HG03571 (cell line): ENCODE data around the gene PSME3IP1.
"Not testable (repeated sequence)": the region's sequence is repeated elsewhere in the genome, so short reads cannot be mapped to it uniquely, and the experiment has no call there.

Source experiments
- ATAC-seq: cut with Tn5 transposase; IDR thresholded peaks from one replicate; pipeline ENCODE4 v1.9.1; 2021; ENCODE audit not compliant: unreplicated experiment

The PSME3IP1 gene, protein sequence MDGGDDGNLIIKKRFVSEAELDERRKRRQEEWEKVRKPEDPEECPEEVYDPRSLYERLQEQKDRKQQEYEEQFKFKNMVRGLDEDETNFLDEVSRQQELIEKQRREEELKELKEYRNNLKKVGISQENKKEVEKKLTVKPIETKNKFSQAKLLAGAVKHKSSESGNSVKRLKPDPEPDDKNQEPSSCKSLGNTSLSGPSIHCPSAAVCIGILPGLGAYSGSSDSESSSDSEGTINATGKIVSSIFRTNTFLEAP

DNA sequence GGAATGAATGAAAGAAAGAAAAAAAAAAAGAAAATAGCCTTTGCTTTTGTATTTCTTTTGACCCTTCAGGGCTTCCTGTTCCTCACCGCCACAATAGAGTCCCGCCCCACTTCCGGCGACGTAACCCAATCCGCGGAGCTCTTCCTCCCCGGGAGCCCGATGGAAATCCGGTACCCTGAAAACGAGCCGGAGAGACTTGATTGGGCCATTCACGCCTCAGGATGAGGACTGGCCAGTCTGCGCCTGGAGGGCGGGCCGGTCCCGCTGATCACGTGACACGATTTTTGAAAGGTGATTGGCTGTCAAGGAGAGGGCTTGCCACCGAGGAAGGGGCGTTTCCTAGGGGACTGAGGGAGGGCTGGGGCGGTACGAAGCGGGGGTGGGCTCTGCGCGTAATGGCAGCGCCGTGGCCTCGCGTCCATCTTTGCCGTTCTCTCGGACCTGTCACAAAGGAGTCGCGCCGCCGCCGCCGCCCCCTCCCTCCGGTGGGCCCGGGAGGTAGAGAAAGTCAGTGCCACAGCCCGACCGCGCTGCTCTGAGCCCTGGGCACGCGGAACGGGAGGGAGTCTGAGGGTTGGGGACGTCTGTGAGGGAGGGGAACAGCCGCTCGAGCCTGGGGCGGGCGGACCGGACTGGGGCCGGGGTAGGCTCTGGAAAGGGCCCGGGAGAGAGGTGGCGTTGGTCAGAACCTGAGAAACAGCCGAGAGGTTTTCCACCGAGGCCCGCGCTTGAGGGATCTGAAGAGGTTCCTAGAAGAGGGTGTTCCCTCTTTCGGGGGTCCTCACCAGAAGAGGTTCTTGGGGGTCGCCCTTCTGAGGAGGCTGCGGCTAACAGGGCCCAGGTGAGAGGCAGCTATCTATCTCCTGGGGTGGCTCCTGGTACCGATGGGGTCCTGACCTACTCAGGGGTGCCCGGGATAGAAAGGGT is at the start of gene PSME3IP1, which contains the start of gene RSPRY1:
PSME3IP1 (minus strand) TSS at position 95 of the 927 bp plus-strand sequence. CDS start 12,185 bp downstream, outside the sequence.
RSPRY1 (plus strand) TSS at position 385 of the 927 bp plus-strand sequence. CDS start 18,330 bp downstream, outside the sequence.
- ATAC-seq: peak; percentile 88

DNA sequence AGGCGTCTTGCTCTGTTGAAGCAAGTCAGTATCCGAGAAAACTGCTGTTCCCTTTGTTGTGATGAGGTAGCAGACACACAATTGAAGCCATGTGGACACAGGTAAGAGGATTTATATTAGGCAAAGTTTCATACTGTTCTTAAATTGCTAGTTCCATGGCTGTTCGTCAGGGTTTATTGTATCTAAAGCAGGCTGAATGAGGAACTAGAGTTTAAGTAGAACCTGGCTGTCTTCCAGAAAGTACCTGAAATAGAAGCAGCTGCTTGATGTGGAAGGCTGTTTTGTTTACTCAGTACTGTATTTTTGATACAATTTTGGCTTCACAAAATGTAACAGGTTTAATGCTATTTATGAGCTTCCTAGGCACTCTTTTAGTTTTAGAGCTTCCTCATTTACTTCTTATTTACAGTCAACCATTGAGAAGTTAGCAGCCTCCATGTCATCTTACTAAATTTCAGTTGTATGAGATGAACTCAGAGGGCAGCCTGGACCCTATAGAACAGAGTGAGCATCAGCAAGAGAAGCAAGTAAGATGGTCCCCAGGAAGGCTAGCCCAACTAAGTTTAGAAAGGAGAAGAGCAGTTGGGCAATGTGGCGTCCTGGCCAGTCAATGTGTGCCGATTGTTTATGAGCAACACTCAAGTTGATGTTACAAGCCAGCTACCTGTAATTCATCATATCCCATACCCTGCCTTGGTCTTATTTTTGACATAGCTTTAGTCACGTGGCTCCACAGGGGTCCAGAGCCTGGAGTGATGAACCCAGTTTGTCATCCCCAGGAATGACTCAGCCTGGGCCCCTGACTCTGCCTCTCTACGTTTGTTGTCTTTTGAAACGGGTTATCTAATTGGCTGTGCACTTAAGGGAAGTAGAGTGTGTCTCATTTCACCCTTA is 49.5 kb upstream of the PSME3IP1 start:
- no peak for ATAC-seq

DNA sequence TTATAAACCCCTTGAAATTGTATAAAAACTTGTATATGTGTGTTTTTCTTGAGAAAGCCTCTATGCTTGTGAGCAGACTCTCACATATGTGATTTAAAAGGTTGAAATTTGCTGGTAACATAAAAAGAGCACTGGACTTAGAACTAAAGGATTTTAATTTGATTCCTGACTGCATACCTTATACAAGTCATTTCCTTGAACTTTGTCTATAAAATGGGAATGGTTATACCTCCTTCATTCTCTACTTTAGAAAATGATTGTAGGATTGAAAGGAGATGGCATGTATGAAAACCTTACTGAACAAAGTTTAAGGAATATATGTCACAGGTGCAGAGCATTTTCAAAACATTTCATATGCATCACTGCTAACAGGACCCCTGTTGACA is 48.9 kb upstream of the PSME3IP1 start:
- no peak for ATAC-seq

DNA sequence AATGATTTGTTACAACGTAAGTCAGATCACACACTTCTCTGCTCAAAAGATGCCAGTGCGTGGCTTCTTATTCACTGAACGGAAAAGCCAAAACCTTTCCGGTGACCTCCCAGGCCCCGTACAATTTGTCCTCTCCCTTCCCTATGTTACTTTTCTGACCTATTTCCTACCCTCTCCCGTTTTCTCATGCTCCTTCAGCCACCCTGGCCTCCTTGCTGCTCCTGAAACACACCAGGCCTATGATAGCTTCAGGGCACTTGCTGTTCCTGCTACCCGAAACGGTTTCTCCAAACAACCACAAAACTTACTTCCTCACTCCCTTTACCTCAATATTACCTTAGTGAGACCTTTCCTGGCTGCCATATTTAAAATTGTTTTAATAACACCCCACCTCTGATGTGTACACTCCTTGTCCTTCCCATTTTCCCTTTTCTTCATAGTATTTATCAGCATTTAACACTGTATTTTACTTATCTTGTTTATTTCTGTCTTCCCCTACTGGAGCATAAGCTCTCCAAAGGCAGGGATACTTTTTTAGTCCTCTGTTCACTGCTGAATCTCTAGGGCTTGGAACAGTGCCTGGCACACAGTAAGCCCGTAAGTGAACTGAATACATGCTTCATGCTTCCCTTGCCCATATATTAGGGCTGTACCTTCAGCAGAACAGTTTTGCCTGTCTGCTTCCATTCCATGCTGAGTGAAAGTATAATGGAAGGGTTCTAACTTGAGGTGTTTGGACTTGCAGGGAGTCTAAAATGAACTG is 48.3 kb upstream of the PSME3IP1 start:
- ATAC-seq: no peak

DNA sequence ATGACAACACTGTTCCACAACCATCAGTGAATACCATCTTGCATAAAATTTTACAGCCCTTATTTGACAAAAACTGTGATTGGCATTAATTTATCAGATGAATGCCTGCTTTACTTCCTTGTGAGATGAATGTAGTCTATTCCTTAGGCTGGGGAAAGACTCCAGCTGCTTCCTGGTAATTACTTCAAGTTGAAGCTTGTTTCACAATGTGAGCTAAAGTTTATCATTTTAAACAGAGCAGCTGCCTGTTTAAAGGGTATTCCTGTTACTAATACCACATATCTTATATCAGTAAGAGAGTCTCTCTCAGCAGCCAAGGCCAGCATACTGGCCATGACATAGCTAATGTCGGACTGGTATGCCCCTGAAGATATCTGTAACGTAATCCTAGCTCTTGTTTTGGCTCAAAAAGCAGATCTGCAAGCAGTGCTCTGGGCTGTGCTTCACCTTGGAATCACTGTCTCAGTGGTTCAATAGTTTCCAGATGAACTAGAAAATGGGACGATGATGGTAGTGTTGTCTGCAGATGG is 46.0 kb upstream of the PSME3IP1 start:
- no peak for ATAC-seq

DNA sequence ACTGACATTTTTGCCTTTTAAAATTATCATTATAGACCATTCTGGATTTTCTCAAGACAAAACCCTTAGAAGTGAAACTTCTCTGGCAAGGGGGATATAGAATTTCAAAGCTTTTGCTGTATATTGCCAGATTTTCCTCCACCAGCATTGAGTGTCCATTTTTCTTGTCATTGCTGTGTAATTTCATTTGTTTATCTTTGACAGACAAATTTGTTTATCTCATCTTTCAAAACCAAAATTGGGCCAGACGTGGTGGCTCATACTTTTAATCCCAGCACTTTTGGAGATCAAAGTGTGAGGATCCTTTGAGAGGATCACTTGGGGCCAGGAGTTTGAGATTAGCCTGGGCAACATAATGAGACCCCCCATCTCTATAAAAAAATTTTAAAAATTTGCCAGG is 43.2 kb upstream of the PSME3IP1 start:
- no peak for ATAC-seq

DNA sequence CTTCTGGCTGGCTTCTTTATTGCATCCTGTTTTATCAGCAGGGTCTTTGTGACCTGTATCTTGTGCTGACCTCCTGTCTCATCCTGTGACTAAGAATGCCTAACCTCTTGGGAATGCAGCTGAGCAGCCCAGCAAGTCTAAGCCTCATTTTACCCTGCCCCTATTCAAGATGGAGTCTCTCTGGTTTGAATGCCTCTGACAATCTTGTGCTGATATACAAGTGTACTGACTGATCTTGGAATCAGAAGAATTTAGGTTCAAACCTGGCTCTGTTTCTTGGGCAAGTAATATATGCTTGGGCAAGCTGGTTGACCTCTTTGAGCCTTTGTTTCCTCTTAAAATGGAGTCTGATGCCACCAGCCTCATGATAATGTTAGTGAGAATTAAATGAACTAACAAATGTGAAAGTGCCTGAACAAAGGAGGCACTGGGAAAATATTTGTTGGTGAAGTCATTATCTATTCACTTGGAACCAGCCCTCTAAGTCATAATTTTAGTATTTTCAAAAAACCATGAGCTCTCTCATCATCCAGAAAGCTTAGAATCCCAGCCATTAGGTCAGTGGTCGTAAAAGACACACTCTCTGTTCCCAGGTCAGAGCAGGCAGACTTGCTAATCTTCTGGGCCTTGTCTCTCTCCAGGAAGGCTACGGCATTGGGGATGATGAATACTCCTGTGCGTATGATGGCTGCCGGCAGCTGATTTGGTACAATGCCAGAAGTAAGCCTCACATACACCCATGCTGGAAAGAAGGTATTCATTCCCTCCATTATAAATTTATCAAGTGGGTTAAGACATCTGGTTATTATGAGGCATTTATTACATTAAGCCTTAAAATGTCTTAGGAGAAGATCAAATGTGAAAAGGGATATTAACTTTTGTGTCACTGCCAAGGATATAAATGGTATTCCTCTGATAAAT is 41.1 kb upstream of the PSME3IP1 start:
- ATAC-seq: no peak

DNA sequence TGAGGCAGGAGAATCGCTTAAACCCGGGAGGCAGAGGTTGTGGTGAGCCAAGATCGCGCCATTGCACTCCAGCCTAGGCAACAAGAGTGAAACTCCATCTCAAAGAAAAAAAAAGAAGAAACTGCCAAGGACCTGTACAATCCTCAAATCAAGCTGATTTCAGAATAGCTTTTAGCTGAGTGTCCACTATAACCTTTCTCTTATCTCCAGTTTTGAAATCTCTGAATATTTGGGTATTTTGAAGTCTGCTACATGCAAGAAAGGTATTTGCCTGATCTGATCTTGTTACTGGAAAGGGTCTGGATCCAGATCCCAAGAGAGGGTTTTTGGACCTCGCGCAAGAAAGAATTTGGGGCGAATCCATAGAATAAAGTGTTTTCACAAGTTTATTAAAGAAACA is 40.1 kb upstream of the PSME3IP1 start:
- ATAC-seq: no peak

DNA sequence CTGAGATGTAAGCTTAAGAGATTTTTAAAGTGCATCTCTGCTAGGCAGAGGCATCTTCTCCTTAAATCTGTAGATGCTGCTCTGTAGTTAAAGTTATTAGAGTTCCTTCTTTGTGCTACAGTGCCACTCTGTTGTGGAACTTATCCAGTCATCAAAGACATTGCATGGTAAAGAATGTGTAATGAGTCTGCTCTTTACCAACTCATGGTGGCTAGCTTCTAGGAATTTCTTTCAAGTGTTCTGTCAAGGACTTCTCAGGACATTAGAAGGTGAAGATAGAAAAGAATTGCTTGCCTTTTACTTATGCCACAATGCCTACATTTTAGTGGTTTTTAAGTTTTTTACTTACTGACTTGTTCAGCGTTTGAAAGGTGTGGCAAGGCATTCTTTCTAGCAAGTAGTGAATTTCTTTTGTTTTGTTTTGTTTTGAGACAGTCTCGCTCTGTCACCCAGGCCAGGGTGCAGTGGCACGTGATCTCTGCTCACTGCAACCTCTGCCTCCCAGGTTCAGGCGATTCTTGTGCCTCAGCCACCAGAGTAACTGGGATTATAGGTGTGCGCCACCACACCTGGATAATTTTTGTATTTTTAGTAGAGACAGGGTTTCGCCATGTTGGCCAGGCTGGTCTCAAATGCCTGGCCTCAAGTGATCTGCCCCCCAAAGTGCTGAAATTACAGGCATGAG is 39.0 kb upstream of the PSME3IP1 start:
- ATAC-seq: no peak

DNA sequence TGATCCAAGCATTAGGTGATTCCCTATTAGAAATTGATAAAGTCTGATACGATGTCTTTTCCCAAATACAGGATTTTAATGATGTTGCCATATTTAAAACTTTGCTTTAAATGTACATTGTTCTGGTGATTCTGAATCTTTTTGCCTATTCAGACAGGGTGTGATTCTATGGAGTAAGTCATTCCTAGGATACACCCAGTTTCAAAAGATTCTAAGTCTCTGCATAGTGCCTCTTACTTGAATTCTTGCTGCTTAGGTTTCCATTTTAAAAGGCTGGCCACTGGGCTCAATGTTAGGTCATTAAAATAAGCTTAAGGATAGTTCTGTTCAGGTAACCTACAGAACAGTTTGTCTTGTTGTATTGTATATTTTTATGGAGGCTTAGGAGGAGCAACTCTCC is 37.2 kb upstream of the PSME3IP1 start:
- no peak for ATAC-seq

DNA sequence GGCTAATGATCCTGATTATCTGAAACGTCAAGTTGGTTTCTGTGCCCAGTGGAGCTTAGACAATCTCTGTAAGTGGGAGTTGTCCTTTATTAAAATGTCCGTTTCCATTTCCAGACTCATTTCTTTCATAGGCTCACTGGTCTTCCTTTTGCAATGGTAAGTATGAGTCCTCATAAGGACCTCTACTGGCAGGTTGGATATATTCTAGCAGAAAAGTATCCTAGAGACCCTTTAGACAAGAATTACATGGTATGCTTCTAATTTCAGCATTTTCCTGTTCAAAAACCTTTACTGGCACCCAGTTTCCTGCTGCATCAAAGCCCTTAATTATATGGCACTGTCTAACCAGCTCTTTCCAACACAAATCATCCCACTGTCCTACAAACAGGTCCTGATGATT is 31.1 kb upstream of the PSME3IP1 start:
- no peak for ATAC-seq

DNA sequence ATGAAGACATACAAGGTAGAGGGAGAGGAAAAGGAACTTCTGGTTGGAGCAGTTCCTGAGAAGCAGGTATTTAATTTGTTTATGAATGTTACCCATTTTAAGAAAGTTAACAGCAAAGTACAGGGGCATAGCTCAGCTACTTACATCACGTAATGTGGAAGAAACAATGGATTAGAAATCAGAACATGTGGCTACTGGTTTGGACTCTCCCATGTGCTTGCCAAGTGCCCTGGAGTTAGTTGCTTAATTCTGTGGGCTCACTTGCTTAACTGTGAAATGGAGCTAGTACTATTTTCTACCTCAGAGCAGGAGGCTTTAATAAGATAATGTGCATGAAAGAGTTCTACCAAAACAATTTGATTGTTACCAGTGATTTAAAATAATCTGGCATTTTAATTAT is 27.6 kb upstream of the PSME3IP1 start:
- ATAC-seq: no peak

DNA sequence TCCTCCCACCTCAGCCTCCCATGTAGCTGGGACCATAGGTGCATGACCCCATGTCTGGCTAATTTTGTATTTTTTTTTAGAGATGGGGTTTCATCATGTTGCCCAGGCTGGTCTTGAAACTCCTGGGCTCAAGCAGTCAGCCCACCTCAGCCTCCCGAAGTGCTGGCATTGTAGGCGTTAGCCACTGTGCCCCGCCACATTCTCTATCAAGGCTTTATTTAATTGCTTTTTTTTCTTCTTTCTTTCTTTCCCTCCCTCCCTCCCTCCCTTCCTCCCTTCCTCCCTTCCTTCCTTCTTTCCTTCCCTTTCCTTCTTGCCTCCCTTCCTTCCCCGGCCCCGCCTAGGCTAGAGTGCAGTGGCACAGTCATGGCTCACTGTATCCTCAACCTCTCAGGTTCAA is 23.9 kb upstream of the PSME3IP1 start:
- ATAC-seq: no peak

DNA sequence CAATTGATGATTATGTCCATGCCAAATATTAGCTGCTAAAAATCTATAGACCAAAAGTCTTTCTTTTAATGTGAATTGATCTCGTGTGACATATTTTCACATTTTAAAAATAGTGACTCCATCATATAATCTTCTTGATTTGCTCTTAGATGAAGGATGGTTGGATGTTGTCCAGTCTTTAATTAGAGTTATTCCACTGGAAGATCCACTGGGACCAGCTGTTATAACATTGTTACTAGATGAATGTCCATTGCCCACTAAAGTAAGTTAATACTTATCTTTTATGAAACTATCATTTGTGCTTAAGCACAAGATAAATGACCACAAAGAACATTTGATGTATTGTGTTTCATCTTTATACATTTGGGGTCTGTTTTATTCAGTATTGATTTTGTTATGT is 23.1 kb upstream of the PSME3IP1 start:
- no peak for ATAC-seq

DNA sequence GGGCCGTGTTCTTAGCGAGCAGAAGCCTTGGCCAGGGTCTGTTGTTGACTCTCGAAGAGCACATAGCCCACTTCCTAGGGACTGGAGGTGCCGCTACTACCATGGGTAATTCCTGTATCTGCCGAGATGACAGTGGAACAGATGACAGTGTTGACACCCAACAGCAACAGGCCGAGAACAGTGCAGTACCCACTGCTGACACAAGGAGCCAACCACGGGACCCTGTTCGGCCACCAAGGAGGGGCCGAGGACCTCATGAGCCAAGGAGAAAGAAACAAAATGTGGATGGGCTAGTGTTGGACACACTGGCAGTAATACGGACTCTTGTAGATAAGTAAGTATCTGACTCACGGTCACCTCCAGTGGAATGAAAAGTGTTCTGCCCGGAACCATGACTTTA is 18.8 kb upstream of the PSME3IP1 start:
- no peak for ATAC-seq

DNA sequence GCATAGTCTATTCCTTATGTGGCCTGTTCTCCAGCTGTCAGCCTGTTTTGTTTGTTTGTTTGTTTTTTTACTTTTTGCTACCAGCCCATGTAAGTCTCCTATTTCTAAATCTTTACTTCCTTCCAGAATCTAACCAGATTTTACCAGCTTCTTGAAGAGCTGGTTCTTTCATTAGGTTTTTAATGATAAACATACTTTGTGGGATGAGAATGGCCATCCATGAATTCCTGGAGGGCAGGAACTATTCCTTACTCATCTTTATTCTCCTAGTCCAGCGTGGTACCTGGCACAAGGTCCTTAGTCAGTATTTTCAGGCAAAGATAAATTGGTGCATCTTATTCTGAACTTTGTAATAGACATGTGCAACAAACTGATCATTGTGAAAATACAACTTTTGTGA is 17.6 kb upstream of the PSME3IP1 start:
- no peak for ATAC-seq

DNA sequence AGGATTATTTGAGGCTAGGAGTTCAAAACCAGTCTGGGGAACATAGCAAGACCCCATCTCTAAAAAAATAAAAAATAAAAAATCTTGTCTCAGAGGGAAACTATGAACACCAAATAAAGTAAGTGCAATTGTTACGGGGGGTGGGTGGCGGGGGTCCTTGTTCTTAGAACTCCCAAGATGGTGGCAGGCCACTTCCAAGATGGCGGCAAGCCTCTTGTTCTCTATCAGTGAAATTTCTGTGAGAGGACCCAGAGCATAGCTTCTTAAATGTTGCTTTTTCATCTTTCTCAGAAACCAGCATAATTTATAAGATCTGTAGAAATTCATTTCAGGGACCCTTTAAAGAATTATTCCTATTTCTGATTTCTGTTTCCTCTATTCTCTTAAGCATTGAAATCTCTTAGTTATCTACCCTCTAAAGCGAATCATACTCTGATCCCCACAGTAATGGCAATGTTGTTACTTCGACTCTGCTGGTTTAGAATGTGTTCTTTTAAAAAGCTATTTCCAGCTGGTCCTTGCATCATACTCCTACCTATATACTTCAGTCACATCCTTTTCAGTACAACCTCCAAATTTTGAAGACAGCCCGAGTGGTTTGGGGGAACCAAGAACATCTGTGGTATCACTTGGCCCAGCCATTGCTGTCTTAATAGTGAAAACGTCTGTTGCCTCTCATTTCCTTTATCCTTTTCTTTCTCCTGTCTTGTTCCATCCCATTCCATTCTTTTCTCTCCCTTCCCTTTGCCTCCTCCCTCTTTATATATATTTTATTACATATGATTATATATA is 16.5 kb upstream of the PSME3IP1 start:
- ATAC-seq: no peak

DNA sequence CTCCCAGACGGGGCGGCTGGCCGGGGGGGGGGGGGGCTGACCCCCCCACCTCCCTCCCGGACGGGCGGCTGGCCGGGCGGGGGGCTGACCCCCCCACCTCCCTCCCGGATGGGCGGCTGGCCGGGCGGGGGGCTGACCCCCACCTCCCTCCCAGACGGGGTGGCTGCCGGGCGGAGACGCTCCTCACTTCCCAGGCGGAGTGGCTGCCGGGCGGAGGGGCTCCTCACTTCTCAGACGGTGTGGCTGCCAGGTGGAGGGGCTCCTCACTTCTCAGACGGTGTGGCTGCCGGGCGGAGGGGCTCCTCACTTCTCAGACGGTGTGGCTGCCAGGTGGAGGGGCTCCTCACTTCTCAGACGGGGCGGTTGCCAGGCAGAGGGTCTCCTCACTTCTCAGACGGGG is 15.1 kb upstream of the PSME3IP1 start:
- ATAC-seq: not testable (repeated sequence)
